GM18520 (cell line): ENCODE data around the gene NDUFAF8.

Experiments
- ATAC-seq: cut with Tn5 transposase; IDR thresholded peaks from one replicate; pipeline ENCODE4 v1.9.1; 2021; ENCODE audit not compliant: unreplicated experiment

The NDUFAF8 gene

DNA sequence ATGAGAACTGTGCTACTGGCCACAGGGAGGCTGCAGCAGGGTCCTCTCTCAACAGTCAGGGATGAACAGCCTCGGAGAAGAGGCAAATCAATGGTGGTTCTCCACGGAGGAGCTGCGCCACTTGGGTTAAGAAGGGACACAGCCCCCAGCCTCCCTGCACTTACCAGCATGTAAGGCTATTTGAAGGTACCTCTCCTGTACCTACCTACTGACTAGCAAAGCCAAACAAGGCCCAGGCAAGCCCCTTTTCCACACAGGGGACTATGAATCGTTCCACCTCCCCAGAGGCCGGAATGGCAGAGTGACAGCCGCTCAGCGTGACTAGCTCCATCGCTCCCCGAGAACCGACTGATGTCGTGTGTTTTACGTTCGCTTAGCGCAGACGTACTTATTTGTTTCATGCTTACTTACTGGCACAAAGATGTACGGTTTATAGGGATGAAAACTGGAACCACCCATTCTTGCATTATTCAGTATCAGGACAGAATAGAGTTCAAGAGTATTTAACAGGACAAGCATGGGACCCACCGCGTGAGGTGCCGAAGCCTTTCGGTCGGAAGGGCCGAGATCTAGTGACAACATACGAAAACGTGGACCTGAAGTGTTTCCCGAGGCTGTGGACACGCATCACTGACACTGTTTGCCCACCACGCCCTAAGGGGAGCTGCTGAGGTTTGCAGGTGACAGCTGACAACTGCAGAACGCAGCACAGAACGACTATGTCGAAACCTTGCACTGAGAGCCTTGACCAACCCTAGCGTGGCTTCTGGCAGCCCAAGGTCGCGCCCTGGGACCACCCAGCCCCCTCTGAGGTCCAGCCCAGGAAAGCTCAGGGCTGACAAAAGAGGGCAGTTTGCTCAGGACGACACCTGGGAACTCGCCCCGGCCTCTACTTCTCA, 1.3 kb upstream of the NDUFAF8 start:
- no peak for ATAC-seq

DNA sequence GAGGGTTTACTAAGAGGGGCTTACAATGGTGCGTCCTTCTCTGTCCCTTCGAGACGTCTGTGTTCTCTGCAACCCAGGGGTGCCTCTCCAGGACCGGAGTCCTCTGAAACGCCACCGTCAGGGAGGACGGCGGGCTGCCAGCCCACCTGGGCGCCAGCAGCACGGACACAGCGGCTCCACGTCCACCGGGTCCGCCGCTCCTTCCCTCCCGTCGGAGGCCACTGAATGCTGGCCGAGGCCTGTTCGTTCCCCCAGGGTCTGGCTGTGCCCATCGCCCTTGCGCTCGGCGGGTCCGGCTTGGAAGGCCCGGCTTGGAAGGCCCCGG, 666 bp upstream of the NDUFAF8 start:
- no peak for ATAC-seq

DNA sequence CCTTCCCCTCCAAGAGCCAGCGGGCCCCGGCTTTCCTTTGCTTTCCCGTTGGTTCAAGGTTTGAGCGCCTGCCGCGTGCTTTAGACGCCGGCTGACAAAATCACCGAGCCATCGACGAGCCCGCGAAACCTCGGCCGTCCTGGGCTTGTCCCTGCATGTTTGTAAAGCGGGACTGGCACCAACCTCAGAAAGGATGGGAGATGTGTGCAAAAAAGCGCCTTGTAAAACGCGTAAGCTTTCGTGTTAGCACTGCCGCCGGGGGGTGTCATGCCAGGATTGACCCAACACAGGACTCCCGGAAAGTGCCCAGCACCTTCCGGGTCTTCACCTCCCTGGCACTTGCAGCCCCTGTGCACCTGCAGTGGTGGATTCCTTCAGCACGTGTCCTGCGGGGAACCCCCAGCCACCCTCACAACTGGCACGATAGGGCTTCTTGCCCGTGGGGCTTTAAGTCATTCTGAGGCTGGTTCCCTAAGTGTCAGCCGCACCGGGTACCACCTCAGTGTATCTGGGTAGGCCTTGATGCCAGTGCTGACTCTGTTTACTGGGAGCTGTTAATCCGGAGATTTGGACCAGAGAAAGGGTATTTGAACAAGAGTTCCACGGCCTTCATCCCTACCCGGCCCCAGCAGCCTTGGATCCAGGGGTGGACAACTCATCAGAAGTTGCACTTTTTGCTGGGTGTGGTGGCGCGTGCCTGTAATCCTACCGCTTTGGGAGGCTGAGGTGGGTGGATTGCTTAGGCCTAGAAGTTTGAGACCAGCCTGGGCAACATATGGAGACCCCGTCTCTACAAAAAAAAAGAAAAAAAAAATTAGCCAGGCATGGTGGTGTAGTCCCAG, 817 bp downstream of the NDUFAF8 start:
- no peak for ATAC-seq

GRCh38 chr17:81240761-81241160, 1.6 kb downstream of the NDUFAF8 start:
- ATAC-seq = no peak

DNA sequence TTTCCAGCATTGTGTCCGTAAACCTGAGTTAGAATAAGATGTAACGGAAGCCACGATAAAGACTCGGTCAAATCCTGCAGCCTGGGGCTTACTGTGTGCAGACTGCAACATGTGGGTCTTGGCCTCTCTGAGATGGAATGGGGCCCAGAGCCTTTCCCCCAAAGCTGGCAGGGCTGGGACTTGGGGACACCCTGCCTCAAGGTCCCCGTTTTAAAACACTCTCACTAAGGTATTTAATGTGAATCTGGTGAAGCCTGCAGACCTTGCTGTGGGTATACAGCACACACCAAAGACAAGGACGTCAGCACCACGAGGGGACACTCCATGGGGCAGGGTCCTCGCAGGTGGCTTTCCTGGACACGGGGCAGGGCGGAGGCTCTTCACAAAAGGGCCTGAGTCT, 2.1 kb downstream of the NDUFAF8 start:
- ATAC-seq = no peak

DNA sequence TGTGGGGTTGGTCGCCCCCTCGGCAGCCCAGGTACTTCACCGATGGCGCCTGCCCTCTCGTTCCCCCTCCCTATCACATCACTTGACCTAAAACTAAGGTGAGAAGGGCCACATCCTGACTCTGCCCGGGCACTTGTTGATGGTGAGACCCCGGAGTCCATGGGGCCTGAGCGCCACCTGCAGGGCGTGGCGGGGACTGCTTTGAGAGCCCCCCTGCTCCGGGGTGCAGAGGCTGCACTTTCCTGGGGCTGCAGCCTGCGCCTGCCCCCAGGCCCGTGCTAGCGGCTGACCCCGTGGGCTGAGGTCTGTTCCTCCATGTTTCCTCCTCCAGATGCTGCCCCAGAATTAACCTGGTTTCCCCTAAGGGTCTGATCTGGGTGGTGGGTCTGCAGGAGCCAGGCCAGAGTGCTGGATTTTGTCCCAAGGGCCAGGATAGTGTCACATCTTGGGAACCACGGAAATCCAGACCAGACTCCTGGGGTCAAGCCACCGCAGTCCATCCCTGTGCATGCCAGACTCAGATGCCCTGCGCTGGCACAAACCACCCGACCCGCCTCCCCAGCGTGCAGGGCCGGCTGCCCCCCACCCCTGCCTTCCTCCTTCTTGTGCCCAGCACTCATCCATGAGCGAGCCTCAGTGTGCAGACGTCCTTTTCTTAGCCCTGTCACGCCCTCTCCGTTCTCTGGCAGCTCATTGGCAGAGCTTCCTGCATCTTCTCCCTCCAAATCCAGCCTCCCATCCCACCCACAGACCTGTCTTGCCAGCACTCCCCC, 2.7 kb downstream of the NDUFAF8 start:
- no peak for ATAC-seq

- no peak for ATAC-seq
These were observed 3.6 kb downstream of the NDUFAF8 start for GRCh38 chr17:81242421-81243332.

GRCh38 chr17:81243333-81243664, 4.2 kb downstream of the NDUFAF8 start:
- no peak for ATAC-seq

- no peak for ATAC-seq
These were observed 5.4 kb downstream of the NDUFAF8 start for GRCh38 chr17:81244358-81245023.

DNA sequence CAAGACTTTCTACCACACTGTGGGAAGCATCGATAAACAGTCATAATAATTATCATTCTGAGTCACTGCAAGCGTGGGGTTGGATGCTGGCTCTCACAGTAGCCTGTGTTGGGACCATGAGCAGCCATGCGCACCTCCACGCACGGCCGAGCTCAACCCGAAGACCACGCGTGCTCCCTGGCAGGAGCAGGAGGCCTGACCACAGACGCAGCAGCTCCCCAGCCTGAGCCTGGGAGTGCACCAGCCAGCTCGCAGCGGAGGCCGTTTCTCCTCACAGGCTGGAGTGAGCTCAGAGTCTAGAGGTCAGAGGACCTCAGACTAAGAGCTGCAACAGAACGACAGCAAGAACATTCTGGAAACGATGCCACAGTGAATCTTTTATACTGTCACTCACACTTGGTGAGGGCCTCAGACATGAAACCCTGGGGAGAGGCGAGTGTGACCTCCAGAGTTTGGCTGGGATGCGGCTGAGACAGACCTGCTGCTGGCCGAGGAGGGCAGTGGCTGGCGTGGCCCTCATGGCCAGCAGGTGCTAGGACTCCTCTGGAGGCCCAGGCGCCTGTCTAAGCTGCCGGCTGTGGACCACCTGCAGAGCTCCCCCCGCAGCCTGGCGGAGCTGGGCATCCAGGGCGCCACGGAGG, 6.0 kb downstream of the NDUFAF8 start:
- no peak for ATAC-seq

DNA sequence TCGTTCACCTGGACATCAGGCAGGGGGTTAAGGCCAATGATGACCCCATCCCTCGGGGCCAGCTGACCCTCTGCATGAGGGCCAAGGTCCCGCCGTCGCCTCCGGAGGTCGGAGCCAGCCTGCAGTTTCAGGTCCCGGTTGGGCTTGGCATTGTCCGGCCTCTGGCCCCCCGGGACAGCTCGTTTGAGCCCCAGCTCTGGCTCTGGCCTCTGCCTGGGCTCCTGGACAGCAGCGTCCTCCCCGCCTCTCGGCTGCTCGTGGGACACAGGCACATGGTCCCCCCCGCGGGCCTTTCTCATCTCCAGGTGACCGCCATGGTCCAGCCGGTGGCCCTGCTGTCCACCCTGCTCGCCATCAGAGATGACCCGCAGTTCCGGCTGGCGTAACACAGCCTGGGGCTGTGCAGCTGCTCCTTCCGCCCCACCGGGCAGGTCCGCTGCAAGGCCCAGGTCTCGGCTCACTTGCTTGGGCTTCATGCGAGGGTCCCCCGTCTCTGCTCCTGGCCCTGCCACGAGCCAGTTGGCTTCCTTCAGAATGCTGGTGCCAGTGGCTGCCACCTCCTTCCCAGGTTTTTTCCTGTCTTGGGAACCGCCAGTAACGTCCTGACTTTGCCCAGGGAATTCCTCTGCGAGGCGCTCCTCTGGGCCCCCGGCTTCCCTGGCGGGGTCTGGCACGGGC, 6.7 kb downstream of the NDUFAF8 start:
- no peak for ATAC-seq

DNA sequence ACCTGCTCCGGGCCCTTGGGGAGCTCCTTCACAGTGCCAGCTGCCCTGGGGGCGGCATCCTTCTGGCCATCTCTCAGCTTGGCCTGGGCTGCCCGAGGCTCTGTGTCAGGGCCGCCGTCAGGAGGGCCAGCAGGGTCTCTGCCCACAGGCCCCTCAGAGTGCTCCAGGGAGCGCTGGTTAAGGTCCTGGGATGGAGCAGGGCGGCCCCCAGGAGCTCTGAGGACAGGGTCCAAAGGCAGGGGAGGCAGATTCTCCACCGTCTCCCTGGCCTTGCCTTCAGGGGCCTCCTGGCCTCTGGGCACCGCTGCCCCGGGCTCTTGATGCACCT, 7.2 kb downstream of the NDUFAF8 start:
- ATAC-seq = no peak

DNA sequence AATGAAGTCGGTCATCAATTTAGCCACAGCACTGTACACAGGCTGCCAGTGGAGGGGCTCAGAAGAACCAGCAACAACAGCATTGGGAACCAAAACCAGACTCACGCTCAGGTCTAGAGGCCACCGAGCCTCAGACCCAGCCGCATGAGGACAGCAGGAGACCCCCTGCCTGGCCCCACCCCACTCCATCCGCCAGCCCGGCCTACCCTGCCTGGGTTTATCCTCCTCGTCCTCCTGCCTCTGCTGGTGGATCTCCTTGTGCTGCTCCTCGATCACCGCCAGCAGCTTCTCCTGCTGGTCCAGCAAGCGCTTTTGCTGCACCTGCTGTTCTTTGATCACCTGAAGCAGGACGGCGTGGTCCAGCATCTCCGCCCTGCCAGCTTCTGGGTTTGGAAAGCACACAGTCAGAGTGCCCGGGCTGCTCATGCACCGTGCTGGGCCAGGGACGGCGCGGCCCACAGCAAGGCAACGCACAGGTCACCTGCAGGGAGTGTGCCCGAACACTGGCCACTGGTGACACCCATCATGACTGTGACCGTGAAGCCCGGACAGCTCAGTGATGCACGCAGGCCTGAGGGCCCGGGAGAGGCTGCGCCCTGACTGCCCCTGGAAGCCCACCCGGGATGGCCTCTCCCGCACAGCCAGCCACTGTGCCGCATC, 7.7 kb downstream of the NDUFAF8 start:
- no peak for ATAC-seq

DNA sequence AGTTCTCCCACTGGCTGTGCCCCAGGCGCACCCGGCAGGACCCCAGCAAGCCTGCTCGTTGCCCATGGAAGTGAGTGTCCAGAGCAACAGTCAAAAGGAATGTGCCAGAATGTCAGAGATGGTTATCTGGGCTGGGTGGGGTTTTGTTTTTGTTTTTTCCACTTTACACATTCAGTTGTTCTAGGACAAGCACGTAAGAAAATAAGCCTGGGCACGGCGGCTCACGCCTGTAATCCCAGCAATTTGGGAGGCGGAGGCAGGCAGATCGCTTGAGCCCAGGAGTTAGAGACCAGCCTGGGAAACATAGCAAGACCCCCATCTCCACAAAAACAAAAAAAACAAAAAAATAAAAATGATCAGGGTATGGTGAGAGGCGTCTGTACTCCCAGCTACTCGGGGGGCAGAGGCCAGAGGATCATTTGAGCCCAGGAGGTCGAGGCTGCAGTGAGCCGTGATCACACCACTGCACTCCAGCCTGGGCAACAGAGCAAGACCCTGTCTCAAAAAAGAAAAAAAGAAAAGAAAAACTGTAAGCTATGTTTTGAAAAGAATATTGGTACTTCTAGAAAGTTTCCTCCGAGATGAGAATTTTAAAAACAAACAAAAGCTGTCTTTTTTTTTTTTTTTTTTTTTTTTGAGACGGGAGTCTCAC, 8.3 kb downstream of the NDUFAF8 start:
- ATAC-seq = no peak

DNA sequence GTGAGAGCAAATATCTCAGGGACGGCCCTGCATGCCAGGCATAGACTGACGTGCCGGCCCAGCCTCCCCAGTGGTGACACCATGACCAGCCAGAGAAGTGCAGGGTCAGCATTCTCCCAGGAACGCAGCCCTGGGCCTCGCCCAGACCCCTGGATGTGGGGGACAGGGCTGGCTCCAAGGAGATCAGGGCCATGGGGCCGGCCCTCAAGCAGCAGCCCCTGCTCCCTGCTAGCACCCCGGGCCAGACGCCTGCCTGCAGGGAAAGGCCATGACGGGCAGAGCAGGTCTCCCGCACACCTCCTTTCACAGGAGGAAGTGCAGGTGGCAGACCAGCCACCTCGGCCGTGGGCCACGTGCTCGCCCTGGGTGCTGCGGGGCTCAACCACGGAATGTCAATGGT, 9.5 kb downstream of the NDUFAF8 start:
- no peak for ATAC-seq

DNA sequence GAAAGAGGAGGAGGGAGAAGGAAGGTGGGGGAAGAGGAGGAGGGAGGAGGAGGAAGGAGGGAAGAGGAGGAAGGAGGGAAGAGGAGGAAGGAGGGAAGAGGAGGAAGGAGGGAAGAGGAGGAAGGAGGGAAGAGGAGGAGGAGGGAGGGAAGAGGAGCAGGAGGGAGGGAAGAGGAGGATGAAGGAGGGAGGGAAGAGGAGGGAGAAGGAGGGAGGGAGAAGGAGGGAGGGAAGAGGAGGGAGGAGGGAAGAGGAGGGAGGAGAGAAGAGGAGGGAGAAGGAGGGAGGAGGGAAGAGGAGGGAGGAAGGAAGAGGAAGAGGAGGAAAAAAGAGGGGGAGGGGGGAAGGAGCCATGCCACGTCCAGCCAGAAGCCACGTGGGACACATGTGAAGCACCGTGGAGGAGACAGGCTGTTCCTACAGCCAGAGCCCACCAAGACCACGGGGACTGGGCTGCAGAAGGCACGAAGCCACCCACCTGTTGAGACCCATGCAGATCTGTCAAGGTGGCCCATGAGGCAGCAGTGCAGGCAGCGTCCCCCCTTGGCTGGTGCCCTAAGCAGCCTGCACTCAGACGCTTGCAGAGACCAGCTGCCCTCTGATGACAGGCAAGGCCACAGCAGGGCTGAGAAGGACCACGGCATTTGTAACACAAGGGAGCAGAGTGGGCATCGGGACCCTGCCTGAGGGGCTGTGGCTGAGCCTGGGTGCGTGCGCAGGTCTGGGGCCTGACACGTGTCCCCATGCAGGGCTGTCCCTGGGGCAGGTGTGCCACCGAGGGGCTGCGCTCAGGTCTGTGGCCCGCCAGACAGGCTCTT, 10.3 kb downstream of the NDUFAF8 start:
- ATAC-seq = no peak
